Measurements from ENCODE around the gene GPC4. TPM values are rescaled to one million over a fixed set of nuclear protein-coding genes. Genes with fewer than 3 reads are reported as not detected.

The GPC4 gene
- total RNA-seq, 1 experiment from 2014 or later: 4.7 TPM

DNA sequence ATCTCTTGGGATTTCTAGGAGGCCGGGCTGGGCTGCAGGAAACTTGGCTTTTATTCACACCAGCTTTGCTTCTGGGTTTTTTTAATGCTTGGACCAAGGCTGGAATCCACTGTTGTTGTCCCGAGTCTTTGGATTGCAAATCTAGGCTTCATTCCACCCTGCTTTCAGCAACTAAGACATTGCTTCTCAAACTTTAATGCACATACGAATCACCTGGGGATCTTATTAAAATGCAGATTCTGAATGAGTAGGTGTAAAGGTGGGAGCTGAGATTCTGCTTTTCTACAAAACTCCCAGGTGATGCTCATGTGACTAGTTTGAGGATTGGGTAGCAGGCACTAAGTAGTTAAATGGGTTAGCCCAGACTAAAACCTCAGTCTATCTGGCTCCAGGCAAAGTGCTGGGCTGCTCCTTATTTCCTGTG is 39.2 kb upstream of the GPC4 start:
- CTCF ChIA-PET: interaction anchor here (0.6 kb wide), 1 partner anchor 230 kb away, joined by 8 read pairs; no protein-coding TSS in a partner anchor
- Histone ChIP-seq H3K27ac (no peak overlapping the region), H3K9me3 (ENCODE audit: insufficient read depth, low read depth) (no peaks in the 10 kb centered on the region), H3K36me3 (ENCODE audit: low read depth) (no peaks in the 10 kb centered on the region), H3K79me2 (ENCODE audit: low read depth) (no peaks in the 10 kb centered on the region), H3K27me3 (ENCODE audit: insufficient read depth, low read depth) (no peaks in the 10 kb centered on the region), H3K4me1 (replicated peaks; ENCODE audit: insufficient read depth) (no peaks in the 10 kb centered on the region), H2AFZ (no peak overlapping the region), H3K9me2 (ENCODE audit: insufficient read depth) (no peaks in the 10 kb centered on the region), H3F3A (ENCODE audit: insufficient read depth, low read depth) (no peaks in the 10 kb centered on the region), H3K4me3 (no peak overlapping the region), H4K20me1 (ENCODE audit: insufficient read depth) (no peaks in the 10 kb centered on the region), H3K4me2 (no peak overlapping the region)
- intact Hi-C loops (cut with micrococcal nuclease; ENCODE audit: unreplicated experiment): no loop called here
- BruUV-seq (replicated peaks): no TSS peak
- POLR2A ChIA-PET (ENCODE audit: unreplicated experiment): no interaction called here
- DNase-seq: no peak
- TF ChIP-seq EZH2 (IDR thresholded peaks at IDR 0.05; ENCODE audit: low read depth): no peak
- TF ChIP-seq, protein P1, sequence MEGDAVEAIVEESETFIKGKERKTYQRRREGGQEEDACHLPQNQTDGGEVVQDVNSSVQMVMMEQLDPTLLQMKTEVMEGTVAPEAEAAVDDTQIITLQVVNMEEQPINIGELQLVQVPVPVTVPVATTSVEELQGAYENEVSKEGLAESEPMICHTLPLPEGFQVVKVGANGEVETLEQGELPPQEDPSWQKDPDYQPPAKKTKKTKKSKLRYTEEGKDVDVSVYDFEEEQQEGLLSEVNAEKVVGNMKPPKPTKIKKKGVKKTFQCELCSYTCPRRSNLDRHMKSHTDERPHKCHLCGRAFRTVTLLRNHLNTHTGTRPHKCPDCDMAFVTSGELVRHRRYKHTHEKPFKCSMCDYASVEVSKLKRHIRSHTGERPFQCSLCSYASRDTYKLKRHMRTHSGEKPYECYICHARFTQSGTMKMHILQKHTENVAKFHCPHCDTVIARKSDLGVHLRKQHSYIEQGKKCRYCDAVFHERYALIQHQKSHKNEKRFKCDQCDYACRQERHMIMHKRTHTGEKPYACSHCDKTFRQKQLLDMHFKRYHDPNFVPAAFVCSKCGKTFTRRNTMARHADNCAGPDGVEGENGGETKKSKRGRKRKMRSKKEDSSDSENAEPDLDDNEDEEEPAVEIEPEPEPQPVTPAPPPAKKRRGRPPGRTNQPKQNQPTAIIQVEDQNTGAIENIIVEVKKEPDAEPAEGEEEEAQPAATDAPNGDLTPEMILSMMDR (conservative IDR thresholded peaks at IDR 0.05): no peak

DNA sequence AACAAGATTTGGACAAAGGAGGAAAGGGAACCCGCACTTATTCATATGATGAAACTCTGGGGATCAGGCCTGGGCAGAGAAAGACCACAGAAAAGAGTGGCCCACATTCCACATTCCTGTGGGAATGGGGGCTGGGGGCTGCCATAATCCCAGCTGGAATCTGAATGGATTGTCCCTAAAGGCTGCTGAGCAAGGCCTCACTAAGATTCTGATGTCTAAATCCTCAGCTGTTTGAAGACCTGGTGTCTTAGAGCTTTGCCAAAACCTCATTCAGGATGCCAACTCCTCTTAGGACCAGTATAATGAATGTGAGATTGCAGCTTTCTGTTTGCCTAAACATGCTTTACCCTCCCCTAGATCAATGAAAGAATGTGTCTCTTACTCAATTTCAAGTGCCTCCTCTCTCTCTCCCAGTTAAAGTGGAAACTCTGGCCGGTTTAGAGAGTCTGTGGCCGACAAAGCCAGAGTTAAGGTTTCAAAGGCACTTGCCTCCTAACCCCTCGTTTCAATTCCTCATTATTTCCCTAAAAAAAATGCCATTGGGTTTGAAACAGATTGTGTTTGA is 33.3 kb upstream of the GPC4 start:
- no peaks in the 10 kb centered on the region for H4K20me1 ChIP-seq (ENCODE audit: insufficient read depth)
- H3K4me3 ChIP-seq: no peak overlapping the region
- no TSS peak for BruUV-seq (replicated peaks)
- DNase-seq: no peak
- H3K27me3 ChIP-seq (ENCODE audit: insufficient read depth, low read depth): no peaks in the 10 kb centered on the region
- intact Hi-C loops (cut with micrococcal nuclease; ENCODE audit: unreplicated experiment): no loop called here
- H3K4me1 ChIP-seq (replicated peaks; ENCODE audit: insufficient read depth): no peaks in the 10 kb centered on the region
- POLR2A ChIA-PET (ENCODE audit: unreplicated experiment): no interaction called here
- no peaks in the 10 kb centered on the region for H3K9me2 ChIP-seq (ENCODE audit: insufficient read depth)
- no peak for TF ChIP-seq EZH2 (IDR thresholded peaks at IDR 0.05; ENCODE audit: low read depth)
- TF ChIP-seq, protein P1 (conservative IDR thresholded peaks at IDR 0.05): no peak
- H3K79me2 ChIP-seq (ENCODE audit: low read depth): no peaks in the 10 kb centered on the region
- H3K36me3 ChIP-seq (ENCODE audit: low read depth): no peaks in the 10 kb centered on the region
- H3K4me2 ChIP-seq: no peak overlapping the region
- H3K27ac ChIP-seq: no peak overlapping the region
- H3K9me3 ChIP-seq (ENCODE audit: insufficient read depth, low read depth): no peaks in the 10 kb centered on the region
- no peaks in the 10 kb centered on the region for H3F3A ChIP-seq (ENCODE audit: insufficient read depth, low read depth)
- H2AFZ ChIP-seq: 0 out of 2 replicates have a peak overlapping the region, but pooled peaks have one; percentile 40
- CTCF ChIA-PET: interaction anchor here (0.6 kb wide), 1 partner anchor 270 kb away, joined by 4 read pairs; no protein-coding TSS in a partner anchor

DNA sequence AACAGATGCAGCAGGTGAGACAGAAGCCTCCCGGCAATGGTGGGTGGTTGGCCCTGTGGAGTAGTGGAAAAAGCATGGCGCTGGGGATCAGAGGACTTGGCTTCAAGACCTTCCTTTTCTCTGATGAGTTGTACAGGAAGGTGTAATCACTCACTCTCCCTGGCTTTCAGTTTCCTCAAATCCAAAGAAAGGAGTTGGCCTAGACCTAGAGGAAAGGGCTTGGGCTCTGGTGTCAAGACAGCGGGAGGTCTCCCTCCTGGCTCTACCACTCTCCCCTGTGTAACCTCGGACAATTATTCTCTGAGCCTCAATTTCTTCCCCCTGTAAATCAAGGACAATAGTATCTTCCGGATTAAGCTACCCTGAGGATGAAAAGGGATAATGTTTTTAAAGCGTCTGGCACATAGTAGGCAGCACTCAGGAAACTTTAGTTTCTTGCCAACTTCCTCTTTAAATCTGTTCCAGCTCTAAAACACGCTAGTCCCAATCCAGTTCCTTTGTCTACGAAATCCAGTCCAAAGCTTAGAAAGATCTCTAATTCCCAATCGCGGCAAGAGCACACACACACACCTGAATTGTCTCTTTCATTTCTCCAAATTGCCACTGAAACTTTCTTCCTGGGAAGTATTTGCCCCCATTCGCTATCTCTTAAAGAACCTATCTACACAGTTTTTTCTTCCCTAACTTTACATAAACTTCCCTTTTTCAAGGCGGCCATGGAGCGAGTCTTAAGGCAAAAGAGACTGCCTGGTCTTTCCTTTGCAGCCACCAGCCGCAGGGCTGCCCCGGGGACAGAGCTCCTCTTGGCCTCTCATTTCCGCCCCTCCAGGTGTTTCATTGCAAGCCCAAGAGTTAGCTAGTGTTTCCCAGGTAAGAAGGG is 29.9 kb upstream of the GPC4 start:
- Histone ChIP-seq H3F3A (ENCODE audit: insufficient read depth, low read depth) (no peaks in the 10 kb centered on the region), H3K79me2 (ENCODE audit: low read depth) (no peaks in the 10 kb centered on the region), H3K9me2 (ENCODE audit: insufficient read depth) (no peaks in the 10 kb centered on the region), H3K27me3 (ENCODE audit: insufficient read depth, low read depth) (no peaks in the 10 kb centered on the region), H3K4me3 (peak overlapping the region; percentile 54; the same call in 1 of the 2 replicates), H3K9me3 (ENCODE audit: insufficient read depth, low read depth) (no peaks in the 10 kb centered on the region), H3K27ac (no peak overlapping the region), H3K4me1 (replicated peaks; ENCODE audit: insufficient read depth) (no peaks in the 10 kb centered on the region), H2AFZ (peak overlapping the region; percentile 80), H3K36me3 (ENCODE audit: low read depth) (no peaks in the 10 kb centered on the region), H4K20me1 (ENCODE audit: insufficient read depth) (no peaks in the 10 kb centered on the region), H3K4me2 (peak overlapping the region; percentile 70)
- intact Hi-C loops (cut with micrococcal nuclease; ENCODE audit: unreplicated experiment): loop anchor here (1.0 kb wide), 2 partner anchors 30 to 99 kb away; partner anchors contain the start of gene GPC4
- no peak for TF ChIP-seq EZH2 (IDR thresholded peaks at IDR 0.05; ENCODE audit: low read depth)
- TF ChIP-seq, protein P1 (conservative IDR thresholded peaks at IDR 0.05): no peak
- DNase-seq: peak; percentile 41 to 43
- CTCF ChIA-PET: no interaction called here
- POLR2A ChIA-PET (ENCODE audit: unreplicated experiment): interaction anchor here (0.6 to 0.7 kb wide), 2 partner anchors 14 to 227 kb away, joined by 4 to 7 read pairs; no protein-coding TSS in a partner anchor
- BruUV-seq (replicated peaks): no TSS peak

Measured in PC-9 (cell line).